ENCODE results near the gene MIB1. TPM values are rescaled to one million over a fixed set of nuclear protein-coding genes. Genes with fewer than 3 reads are reported as not detected.

MIB1 gene
- total RNA-seq, 1 experiment from 2014 or later, result 56.1 TPM

- no peak for TF ChIP-seq SRF (IDR thresholded peaks at IDR 0.05; ENCODE audit: low read depth)
- no peak for TF ChIP-seq CEBPB (IDR thresholded peaks at IDR 0.05; ENCODE audit: low read depth)
Measured at GRCh38 chr18:21693322-21693721, 47.3 kb upstream of the MIB1 start (continued).

GRCh38 chr18:21700528-21701075 is 40.0 kb upstream of the MIB1 start:
- CTCF ChIA-PET, result no interaction called here
- Histone ChIP-seq H3K36me3 (ENCODE audit: control insufficient read depth in 1 of 2, insufficient read depth in 2 of 2, low read length in 2 of 2) (peaks cover 4 to 29% of the 10 kb centered on the region in 2 experiments; a peak in 2 of 4 replicates), H3K9me2 (ENCODE audit: insufficient read depth) (no peaks in the 10 kb centered on the region), H3K4me2 (ENCODE audit: low read length) (no peak overlapping the region), H3K9me3 (ENCODE audit: control insufficient read depth in 1 of 2, insufficient read depth in 1 of 2, low read depth in 1 of 2, low read length in 2 of 2) (no peaks in the 10 kb centered on the region), H4K20me1 (ENCODE audit: insufficient read depth) (no peaks in the 10 kb centered on the region), H3K27ac (ENCODE audit: low read depth, low read length) (no peak overlapping the region), H2AFZ (ENCODE audit: low read depth, low read length, poor library complexity, severe bottlenecking) (no peak overlapping the region), H3K4me3 (replicated peaks in 1 of 2; ENCODE audit: low read depth in 1 of 2, low read length in 2 of 2) (no peak overlapping the region), H3K79me2 (ENCODE audit: insufficient read depth, low read length) (peaks cover 28% of the 10 kb centered on the region), H3K27me3 (ENCODE audit: insufficient read depth, low read length) (no peaks in the 10 kb centered on the region), H3K4me1 (ENCODE audit: control insufficient read depth in 1 of 2, insufficient read depth in 2 of 2, low read length in 2 of 2) (peaks cover 11 to 16% of the 10 kb centered on the region in 2 experiments; a peak in 3 of 4 replicates), H3K9ac (ENCODE audit: low read length) (no peak overlapping the region)
- TF ChIP-seq EZH2 (IDR thresholded peaks at IDR 0.05) (no peak), POLR2AphosphoS5 (IDR thresholded peaks at IDR 0.05; ENCODE audit: low read depth, low read length) (no peak), YY1 (IDR thresholded peaks at IDR 0.05; ENCODE audit: extremely low read depth, insufficient replicate concordance, low read depth, low read length) (no peak), EZH2phosphoT487 (IDR thresholded peaks at IDR 0.05; ENCODE audit: borderline replicate concordance) (no peak), ZFX (IDR thresholded peaks at IDR 0.05) (no peak), ATF3 (IDR thresholded peaks at IDR 0.05) (no peak), JUND (IDR thresholded peaks at IDR 0.05) (no peak), SP1 (IDR thresholded peaks at IDR 0.05; ENCODE audit: low read depth) (no peak), ELF1 (IDR thresholded peaks at IDR 0.05; ENCODE audit: borderline replicate concordance, low read depth) (no peak), MAX (IDR thresholded peaks at IDR 0.05) (no peak), CEBPB (IDR thresholded peaks at IDR 0.05; ENCODE audit: low read depth) (no peak), FOSL1 (IDR thresholded peaks at IDR 0.05; ENCODE audit: low read depth) (no peak), SIN3A (IDR thresholded peaks at IDR 0.05; ENCODE audit: low read depth) (no peak), EGR1 (IDR thresholded peaks at IDR 0.05; ENCODE audit: low read depth) (no peak), ZNF274 (IDR thresholded peaks at IDR 0.05; ENCODE audit: low read depth, low read length) (no peak), TCF7L2 (IDR thresholded peaks at IDR 0.05; ENCODE audit: borderline replicate concordance, extremely low read depth, insufficient read depth, insufficient read length) (no peak)
- BruUV-seq (replicated peaks), result no TSS peak
- intact Hi-C loops (cut with micrococcal nuclease), result loop anchor here (5.0 kb wide), 2 partner anchors 42 to 68 kb away; partner anchors contain the start of gene MIB1
- POLR2A ChIA-PET, result no interaction called here
- ATAC-seq, result no peak
- RAD21 ChIA-PET (ENCODE audit: low non-redundant PET in 1 of 2, low total read pairs in 2 of 2, uncharacterized antibody in 2 of 2, unreplicated experiment in 2 of 2), result no interaction called here
- DNase-seq (ENCODE audit: low read depth, low spot score), result no peak

All from HCT116 (cell line).